ENCODE results near the gene RAX.

DNA sequence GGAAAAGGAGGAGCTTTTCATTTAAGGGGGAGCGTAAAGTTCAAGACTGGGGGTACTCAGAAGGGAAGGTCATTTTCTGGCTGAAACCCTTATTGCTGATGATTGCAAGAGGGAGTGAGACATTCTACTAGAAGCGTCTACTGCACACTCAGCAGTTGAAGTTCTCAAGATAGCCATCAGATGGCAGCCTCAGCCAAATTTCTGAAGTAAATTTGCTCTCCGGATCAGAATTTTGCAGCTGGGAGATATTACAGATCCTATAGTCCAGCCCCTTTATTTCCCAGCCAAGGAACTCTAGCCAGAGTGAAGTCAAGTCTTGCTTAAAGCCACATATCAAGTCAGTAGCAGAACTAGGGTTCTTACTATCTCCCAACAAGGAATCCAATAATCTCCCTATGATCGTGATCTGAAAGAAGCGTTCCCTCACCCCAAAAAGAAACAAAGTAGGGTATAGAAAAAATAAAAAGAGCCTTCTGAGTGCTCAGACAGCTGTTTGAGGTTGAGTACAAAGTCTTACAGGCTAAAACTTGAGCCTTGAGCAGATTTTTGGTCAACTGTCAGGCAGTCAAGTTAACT lies 24.0 kb downstream of the RAX start:
- TF ChIP-seq POLR2AphosphoS5 (IDR thresholded peaks at IDR 0.05; ENCODE audit: low read depth) (no peak), GABPA (IDR thresholded peaks at IDR 0.05; ENCODE audit: low read depth) (no peak), SPI1 (IDR thresholded peaks at IDR 0.05; ENCODE audit: borderline replicate concordance, low read depth) (no peak)
- TF ChIP-seq, protein P1, sequence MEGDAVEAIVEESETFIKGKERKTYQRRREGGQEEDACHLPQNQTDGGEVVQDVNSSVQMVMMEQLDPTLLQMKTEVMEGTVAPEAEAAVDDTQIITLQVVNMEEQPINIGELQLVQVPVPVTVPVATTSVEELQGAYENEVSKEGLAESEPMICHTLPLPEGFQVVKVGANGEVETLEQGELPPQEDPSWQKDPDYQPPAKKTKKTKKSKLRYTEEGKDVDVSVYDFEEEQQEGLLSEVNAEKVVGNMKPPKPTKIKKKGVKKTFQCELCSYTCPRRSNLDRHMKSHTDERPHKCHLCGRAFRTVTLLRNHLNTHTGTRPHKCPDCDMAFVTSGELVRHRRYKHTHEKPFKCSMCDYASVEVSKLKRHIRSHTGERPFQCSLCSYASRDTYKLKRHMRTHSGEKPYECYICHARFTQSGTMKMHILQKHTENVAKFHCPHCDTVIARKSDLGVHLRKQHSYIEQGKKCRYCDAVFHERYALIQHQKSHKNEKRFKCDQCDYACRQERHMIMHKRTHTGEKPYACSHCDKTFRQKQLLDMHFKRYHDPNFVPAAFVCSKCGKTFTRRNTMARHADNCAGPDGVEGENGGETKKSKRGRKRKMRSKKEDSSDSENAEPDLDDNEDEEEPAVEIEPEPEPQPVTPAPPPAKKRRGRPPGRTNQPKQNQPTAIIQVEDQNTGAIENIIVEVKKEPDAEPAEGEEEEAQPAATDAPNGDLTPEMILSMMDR (IDR thresholded peaks at IDR 0.05; ENCODE audit: insufficient read depth, low read length): peak; percentile 80
- TF ChIP-seq, protein P2, sequence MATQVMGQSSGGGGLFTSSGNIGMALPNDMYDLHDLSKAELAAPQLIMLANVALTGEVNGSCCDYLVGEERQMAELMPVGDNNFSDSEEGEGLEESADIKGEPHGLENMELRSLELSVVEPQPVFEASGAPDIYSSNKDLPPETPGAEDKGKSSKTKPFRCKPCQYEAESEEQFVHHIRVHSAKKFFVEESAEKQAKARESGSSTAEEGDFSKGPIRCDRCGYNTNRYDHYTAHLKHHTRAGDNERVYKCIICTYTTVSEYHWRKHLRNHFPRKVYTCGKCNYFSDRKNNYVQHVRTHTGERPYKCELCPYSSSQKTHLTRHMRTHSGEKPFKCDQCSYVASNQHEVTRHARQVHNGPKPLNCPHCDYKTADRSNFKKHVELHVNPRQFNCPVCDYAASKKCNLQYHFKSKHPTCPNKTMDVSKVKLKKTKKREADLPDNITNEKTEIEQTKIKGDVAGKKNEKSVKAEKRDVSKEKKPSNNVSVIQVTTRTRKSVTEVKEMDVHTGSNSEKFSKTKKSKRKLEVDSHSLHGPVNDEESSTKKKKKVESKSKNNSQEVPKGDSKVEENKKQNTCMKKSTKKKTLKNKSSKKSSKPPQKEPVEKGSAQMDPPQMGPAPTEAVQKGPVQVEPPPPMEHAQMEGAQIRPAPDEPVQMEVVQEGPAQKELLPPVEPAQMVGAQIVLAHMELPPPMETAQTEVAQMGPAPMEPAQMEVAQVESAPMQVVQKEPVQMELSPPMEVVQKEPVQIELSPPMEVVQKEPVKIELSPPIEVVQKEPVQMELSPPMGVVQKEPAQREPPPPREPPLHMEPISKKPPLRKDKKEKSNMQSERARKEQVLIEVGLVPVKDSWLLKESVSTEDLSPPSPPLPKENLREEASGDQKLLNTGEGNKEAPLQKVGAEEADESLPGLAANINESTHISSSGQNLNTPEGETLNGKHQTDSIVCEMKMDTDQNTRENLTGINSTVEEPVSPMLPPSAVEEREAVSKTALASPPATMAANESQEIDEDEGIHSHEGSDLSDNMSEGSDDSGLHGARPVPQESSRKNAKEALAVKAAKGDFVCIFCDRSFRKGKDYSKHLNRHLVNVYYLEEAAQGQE (IDR thresholded peaks at IDR 0.05; ENCODE audit: insufficient replicate concordance, low read depth): no peak
